WTC11 (cell line): ENCODE results near the gene DENND11. TPM values are rescaled to one million over a fixed set of nuclear protein-coding genes. Genes with fewer than 3 reads are reported as not detected.

ENCODE experiments used
- ATAC-seq: fragments of 200-7000 bp; cut with Tn5 transposase; 2 replicates; pipeline ENCODE4 v1.10.0; 2021; ENCODE audit warnings: mild to moderate bottlenecking, moderate library complexity
- CTCF ChIA-PET: fragments of 300-600 bp; sonication (Branson Sonifier 250); formaldehyde crosslinking; loops from one replicate; lab custom pipeline; 2021; ENCODE audit warnings: antibody characterized with exemption; lab: Charles Lee
- POLR2A ChIA-PET: fragments of 350-600 bp; sonication (Branson Sonifier 250); formaldehyde crosslinking; loops from one replicate; lab custom pipeline; 2021; ENCODE audit warnings: antibody characterized with exemption; lab: Charles Lee
- DNase-seq: peaks from one replicate; pipeline ENCODE4 v3.0.0; 2021; ENCODE audit warnings: low spot score
- H3K27ac Mint-ChIP-seq: 2 replicates; pipeline ENCODE4 v1.8.0; 2021; ENCODE audit warnings: mixed read lengths
- H3K27me3 Mint-ChIP-seq: 2 replicates; pipeline ENCODE4 v1.8.0; 2021; ENCODE audit warnings: low read depth, mild to moderate bottlenecking, moderate library complexity, mixed read lengths
- H3K36me3 Mint-ChIP-seq: 2 replicates; pipeline ENCODE4 v1.8.0; 2021; ENCODE audit warnings: mixed read lengths
- H3K4me1 Mint-ChIP-seq: 2 replicates; pipeline ENCODE4 v1.8.0; 2022; ENCODE audit warnings: mixed read lengths
- H3K4me3 Mint-ChIP-seq: 2 replicates; pipeline ENCODE4 v1.8.0; 2021; ENCODE audit warnings: mild to moderate bottlenecking, moderate library complexity, mixed read lengths
- H3K9me3 Mint-ChIP-seq: 2 replicates; pipeline ENCODE4 v1.8.0; 2021; ENCODE audit warnings: mixed read lengths
- ATF2 ChIP-seq: sonication (generic); formaldehyde crosslinking; IDR thresholded peaks from 2 replicates; pipeline ENCODE4 v1.8.1; 2022; ENCODE audit warnings: low read depth, missing genetic modification reagents, borderline replicate concordance
- CDX4 ChIP-seq: fragments of 250-450 bp; sonication (Bioruptor Pico); IDR thresholded peaks from 2 replicates; pipeline ENCODE4 v1.9.0; 2021; ENCODE audit warnings: moderate library complexity, mild to moderate bottlenecking, inconsistent platforms, borderline replicate concordance
- CREB1 ChIP-seq: sonication (generic); formaldehyde crosslinking; IDR thresholded peaks from 2 replicates; pipeline ENCODE4 v1.8.0; 2023; ENCODE audit warnings: mild to moderate bottlenecking, missing genetic modification reagents
- FOXJ3 ChIP-seq: sonication (generic); formaldehyde crosslinking; IDR thresholded peaks from 2 replicates; pipeline ENCODE4 v1.9.0; 2021; ENCODE audit warnings: missing genetic modification reagents, mild to moderate bottlenecking, borderline replicate concordance
- FOXK1 ChIP-seq: sonication (generic); formaldehyde crosslinking; IDR thresholded peaks from 2 replicates; pipeline ENCODE4 v1.8.0; 2022; ENCODE audit warnings: mild to moderate bottlenecking, moderate library complexity, missing genetic modification reagents
- HMGA2 ChIP-seq: fragments of 250-450 bp; sonication (Bioruptor Pico); IDR thresholded peaks from 2 replicates; pipeline ENCODE4 v1.4.0; 2021; ENCODE audit warnings: mild to moderate bottlenecking, moderate library complexity
- IRF1 ChIP-seq: sonication (generic); formaldehyde crosslinking; IDR thresholded peaks from 2 replicates; pipeline ENCODE4 v1.8.0; 2023; ENCODE audit warnings: missing genetic modification reagents
- MLX ChIP-seq: sonication (generic); formaldehyde crosslinking; IDR thresholded peaks from 2 replicates; pipeline ENCODE4 v1.8.1; 2023; ENCODE audit warnings: mild to moderate bottlenecking, missing genetic modification reagents, moderate library complexity
- NFYB ChIP-seq: sonication (generic); formaldehyde crosslinking; conservative IDR thresholded peaks from 2 replicates; pipeline ENCODE4 v1.8.0; 2022; ENCODE audit warnings: low read depth, missing genetic modification reagents
- NR2C2 ChIP-seq: sonication (generic); formaldehyde crosslinking; IDR thresholded peaks from 2 replicates; pipeline ENCODE4 v1.8.0; 2022; ENCODE audit warnings: mild to moderate bottlenecking, missing genetic modification reagents
- PRRX2 ChIP-seq: fragments of 250-450 bp; sonication (Bioruptor Pico); IDR thresholded peaks from 2 replicates; pipeline ENCODE4 v1.8.0; 2021; ENCODE audit warnings: mild to moderate bottlenecking
- RELA ChIP-seq: sonication (generic); formaldehyde crosslinking; IDR thresholded peaks from 2 replicates; pipeline ENCODE4 v1.8.1; 2022; ENCODE audit warnings: missing genetic modification reagents, mild to moderate bottlenecking, borderline replicate concordance
- ZBTB43 ChIP-seq: sonication (generic); formaldehyde crosslinking; IDR thresholded peaks from 2 replicates; pipeline ENCODE4 v1.8.1; 2023; ENCODE audit warnings: mild to moderate bottlenecking, missing genetic modification reagents
- ZNF281 ChIP-seq: sonication (generic); formaldehyde crosslinking; IDR thresholded peaks from 2 replicates; pipeline ENCODE4 v1.8.0; 2023; ENCODE audit warnings: mild to moderate bottlenecking, missing genetic modification reagents
- ZNF416 ChIP-seq: fragments of 250-450 bp; sonication (Bioruptor Pico); IDR thresholded peaks from 2 replicates; pipeline ENCODE4 v1.9.0; 2021; ENCODE audit warnings: mild to moderate bottlenecking, inconsistent platforms
- total RNA-seq: library from RNA; stranded (reverse); gene quantifications from 3 replicates; pipeline ENCODE4 v1.2.3, GENCODE V29; 2021

DENND11 gene
- total RNA-seq, 1 experiment from 2014 or later = 22.1 TPM

- ATAC-seq (no peak), DNase-seq (no peak)
- Mint-ChIP-seq H3K36me3 (peaks cover 35% of the 10 kb centered on the region), H3K27ac (no peak overlapping the region; the same call in 1 of the 2 replicates), H3K9me3 (no peaks in the 10 kb centered on the region), H3K4me1 (no peaks in the 10 kb centered on the region), H3K27me3 (no peaks in the 10 kb centered on the region), H3K4me3 (no peak overlapping the region)
- TF ChIP-seq FOXK1 (CRISPR knock-in tag) (no peak), FOXJ3 (no peak), CREB1 (CRISPR knock-in tag) (no peak), NFYB (CRISPR knock-in tag) (no peak), RELA (CRISPR knock-in tag) (no peak), ZBTB43 (CRISPR knock-in tag) (no peak), ZNF416 (CRISPR knock-in tag) (no peak), PRRX2 (CRISPR knock-in tag) (no peak), IRF1 (CRISPR knock-in tag) (no peak)
- CTCF ChIA-PET = interaction anchor here (1.4 kb wide), 1 partner anchor 10 kb away, joined by 3 read pairs; no protein-coding TSS in a partner anchor
- POLR2A ChIA-PET = no interaction called here
Observed at GRCh38 chr7:141664450-141664849, 37.5 kb downstream of the DENND11 start.

GRCh38 chr7:141663081-141663849, 38.7 kb downstream of the DENND11 start:
- DNase-seq = no peak
- Mint-ChIP-seq H3K4me3 (no peak overlapping the region), H3K27ac (no peak overlapping the region)
- ATAC-seq = no peak
- POLR2A ChIA-PET = interaction anchor here (0.6 kb wide), 2 partner anchors 296 to 848 kb away, joined by 3 to 4 read pairs; no protein-coding TSS in a partner anchor
- TF ChIP-seq NR2C2 (CRISPR knock-in tag) (no peak), RELA (CRISPR knock-in tag) (no peak), ATF2 (CRISPR knock-in tag) (no peak), CDX4 (CRISPR knock-in tag) (no peak), MLX (CRISPR knock-in tag) (no peak), ZBTB43 (CRISPR knock-in tag) (no peak), HMGA2 (no peak), ZNF281 (CRISPR knock-in tag) (no peak)
- TF ChIP-seq, all 79 proteins: peak for 0
- no peaks in the 10 kb centered on the region for H3K27me3 Mint-ChIP-seq
- peaks cover 35% of the 10 kb centered on the region for H3K36me3 Mint-ChIP-seq
- H3K4me1 Mint-ChIP-seq = no peaks in the 10 kb centered on the region
- CTCF ChIA-PET = interaction anchor here (1.4 kb wide), 1 partner anchor 11 kb away, joined by 3 read pairs; no protein-coding TSS in a partner anchor
- no peaks in the 10 kb centered on the region for H3K9me3 Mint-ChIP-seq
